Spleen (tissue), 11 donors: ENCODE measurements around the gene DLG1. TPM values are rescaled to one million over a fixed set of nuclear protein-coding genes. Genes with fewer than 3 reads are reported as not detected.

Experiments used
- DNase-seq: peaks from one replicate; pipeline ENCODE4 v3.0.0-alpha.2; 2020
- H3K27ac ChIP-seq, 8 donors: fragments of 200-600 bp; sonication (generic) in 7 of 8; 1 replicate in 4 of 8; 2 replicates in 4 of 8; pipeline versions ENCODE4 v1.5.0 to v1.8.0; 2016 to 2021; ENCODE audit warnings: inconsistent platforms in 4 of 8, mild to moderate bottlenecking in 4 of 8, moderate library complexity in 1 of 8
- H3K27me3 ChIP-seq, 7 donors: fragments of 200-600 bp; sonication (generic) in 6 of 7; replicated peaks in 1 of 7; 1 replicate in 4 of 7; 2 replicates in 3 of 7; pipeline versions ENCODE4 v1.5.0 to v1.8.0; 2016 to 2021; ENCODE audit warnings: inconsistent platforms in 3 of 7, mild to moderate bottlenecking in 1 of 7
- H3K36me3 ChIP-seq, 6 donors: fragments of 200-600 bp; sonication (generic) in 5 of 6; 1 replicate in 4 of 6; 2 replicates in 2 of 6; pipeline versions ENCODE4 v1.5.0 to v1.8.0; 2016 to 2021; ENCODE audit warnings: inconsistent platforms in 2 of 6
- H3K4me1 ChIP-seq, 6 donors: fragments of 200-600 bp; sonication (generic) in 5 of 6; 1 replicate in 3 of 6; 2 replicates in 3 of 6; pipeline versions ENCODE4 v1.5.0 to v1.8.0; 2016 to 2021; ENCODE audit warnings: inconsistent platforms in 3 of 6
- H3K4me3 ChIP-seq, 8 donors: fragments of 200-600 bp; sonication (generic) in 7 of 8; 1 replicate in 4 of 8; 2 replicates in 4 of 8; pipeline versions ENCODE4 v1.5.0 to v1.8.0; 2016 to 2021; ENCODE audit warnings: inconsistent platforms in 4 of 8, mild to moderate bottlenecking in 4 of 8, moderate library complexity in 2 of 8
- H3K9me3 ChIP-seq, 8 donors: fragments of 200-600 bp; sonication (generic) in 7 of 8; 1 replicate in 4 of 8; 2 replicates in 4 of 8; pipeline versions ENCODE4 v1.5.0 to v1.8.0; 2016 to 2021; ENCODE audit warnings: inconsistent platforms in 4 of 8
- CTCF ChIP-seq, 11 experiments: fragments of 200-600 bp in 7 of 11; fragments of 450-650 bp in 4 of 11; sonication (generic) in 4 of 11; IDR thresholded peaks in 8 of 11; conservative IDR thresholded peaks in 3 of 11; 1 replicate in 7 of 11; 2 replicates in 4 of 11; pipeline versions ENCODE4 v1.4.0 to v1.8.0; 2016 to 2021; ENCODE audit warnings: antibody characterized with exemption in 11 of 11, inconsistent platforms in 4 of 11, mild to moderate bottlenecking in 1 of 11
- POLR2A ChIP-seq, 3 donors: fragments of 450-650 bp; IDR thresholded peaks; one replicate each; pipeline ENCODE4 v1.5.1; 2017; ENCODE audit warnings: antibody characterized with exemption in 3 of 3, mild to moderate bottlenecking in 1 of 3
- POLR2AphosphoS5 ChIP-seq, 3 donors: sonication (generic); formaldehyde crosslinking; IDR thresholded peaks; one replicate each; pipeline ENCODE4 v1.5.1; 2017; ENCODE audit warnings: antibody characterized with exemption in 3 of 3
- WGBS, 5 donors: extraction: QIAGEN DNeasy Blood & Tissue Kit in 3 of 5; methylation state at CpG; one replicate each; pipeline versions ENCODE4 v1.1.5 to v1.1.7; 2013 to 2018; 5-methylcytosine and 5-hydroxymethylcytosine counted together
- intact Hi-C: fragments of 100-400 bp; cut with DNase I; formaldehyde crosslinking; loops from one replicate; pipeline ENCODE4 v1.15.0; 2023; ENCODE audit warnings: low total_unique reads
- polyA plus RNA-seq, 3 donors: library from polyadenylated mRNA; stranded (reverse); fragments of 200-250 nt; gene quantifications; one replicate each; pipeline ENCODE4 v1.2.1, GENCODE V29; 2013
- total RNA-seq, 7 donors: library from RNA; depleted of rRNA in 3 of 7; stranded (reverse); fragments of >200 nt in 3 of 7; fragmentation: NEBNext Ultra II Directional in 4 of 7; extraction: Animal tissue kit (Norgen Biotek cat#: 25700) in 4 of 7; gene quantifications; one replicate each; pipeline versions ENCODE4 v1.1.0 to v1.2.1, GENCODE V29; 2016 to 2021
- donor health status: healthy with polysubstance abuse.
- donor health status: DM: no; HTN: no; CAD: no; lungs with moderate emphysema.
- donor health status: DM: no; HTN: no; CAD: no.
- donor health status: Bipolar disorder and iron deficiency.
- donor health status: healthy.
- donor health status: DM: no; HTN: no; CAD: no.
- donor health status: DM: yes; HTN: yes; CAD: no.

The DLG1 gene
- total and polyA plus RNA-seq, 10 donors, result 11.0 to 92.3 (median 59.1) TPM

DNA sequence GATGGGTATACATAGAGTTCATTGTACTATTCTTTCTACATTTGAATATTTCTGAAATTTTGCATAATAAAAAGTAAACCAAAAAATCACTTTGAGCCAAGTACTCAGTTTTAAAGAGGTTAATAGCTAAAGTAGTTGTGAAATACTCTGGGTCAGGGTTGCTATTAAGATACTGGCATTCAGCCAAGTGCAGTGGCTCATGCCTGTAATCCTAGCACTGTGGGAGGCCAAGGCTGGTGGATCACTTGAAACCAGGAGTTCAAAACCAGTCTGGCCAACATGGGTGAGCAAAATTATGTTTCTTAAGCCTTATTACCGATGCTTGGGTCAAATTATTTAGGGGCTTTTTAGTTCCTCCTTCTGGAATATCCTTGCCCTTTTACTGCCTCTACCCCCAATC, 146.8 kb downstream of the DLG1 start:
- peaks cover 0 to 29% (median 3%) of the 10 kb centered on the region in 6 donors for H3K4me1 ChIP-seq
- intact Hi-C loops, result no loop called here
- H3K27ac ChIP-seq, result no peak overlapping the region
- TF ChIP-seq POLR2A (IDR thresholded peaks at IDR 0.05), result no peak
- TF ChIP-seq POLR2AphosphoS5 (IDR thresholded peaks at IDR 0.05), result peak in 1 of 3 donors; percentile 52
- H3K36me3 ChIP-seq, result peaks cover 0 to 24% (median 0%) of the 10 kb centered on the region in 6 donors
- H3K4me3 ChIP-seq, result no peak overlapping the region
- no peak for DNase-seq
- H3K9me3 ChIP-seq, result peaks cover 8 to 29% (median 26%) of the 10 kb centered on the region in 8 donors
- WGBS, 5 donors, result 44 to 92% (median 71%) methylated on average over 1 of the region's 1 CpG
- no peaks in the 10 kb centered on the region for H3K27me3 ChIP-seq

GRCh38 chr3:197149528-197149927, 148.9 kb downstream of the DLG1 start:
- intact Hi-C loops, result no loop called here
- peaks cover 0 to 8% (median 5%) of the 10 kb centered on the region in 8 donors for H3K9me3 ChIP-seq
- peak overlapping the region in 7 of 8 donors; percentile 4 to 75 (median 34) for H3K27ac ChIP-seq
- DNase-seq, result no peak
- H3K27me3 ChIP-seq, result no peaks in the 10 kb centered on the region
- H3K4me3 ChIP-seq, result peak overlapping the region in 1 of 8 donors; percentile 12
- peaks cover 0 to 46% (median 5%) of the 10 kb centered on the region in 6 donors for H3K4me1 ChIP-seq
- H3K36me3 ChIP-seq, result peaks cover 0 to 4% (median 0%) of the 10 kb centered on the region in 6 donors
- 42 to 63% (median 57%) methylated on average over 3 of the region's 3 CpGs for WGBS, 5 donors
- TF ChIP-seq POLR2A (IDR thresholded peaks at IDR 0.05) (no peak), POLR2AphosphoS5 (IDR thresholded peaks at IDR 0.05) (no peak), CTCF (IDR thresholded peaks at IDR 0.05 in 8 of 11, conservative IDR thresholded peaks at IDR 0.05 in 3 of 11) (no peak)

DNA sequence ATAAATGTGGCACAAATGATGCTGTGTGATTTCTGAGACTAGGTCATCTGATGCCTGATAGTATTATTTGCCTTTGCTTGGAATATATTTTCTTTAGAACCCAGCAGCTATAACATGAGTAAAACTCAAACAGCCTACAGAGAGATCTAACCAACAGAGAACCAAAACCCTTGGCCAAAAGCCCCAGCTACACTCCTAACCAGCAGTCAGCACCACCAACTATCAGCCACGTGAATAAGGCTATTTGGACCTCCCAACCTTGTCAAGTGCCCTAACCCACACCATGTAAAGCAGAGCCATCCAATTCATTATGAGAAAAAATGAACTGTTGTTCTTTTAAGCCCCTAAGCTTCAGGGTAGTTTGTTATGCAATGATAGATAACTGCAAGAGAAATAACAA, 154.2 kb downstream of the DLG1 start:
- H3K27me3 ChIP-seq, result no peaks in the 10 kb centered on the region
- no peak for TF ChIP-seq POLR2AphosphoS5 (IDR thresholded peaks at IDR 0.05)
- no peak for TF ChIP-seq POLR2A (IDR thresholded peaks at IDR 0.05)
- peaks cover 0 to 30% (median 6%) of the 10 kb centered on the region in 6 donors for H3K36me3 ChIP-seq
- peaks cover 0 to 28% (median 0%) of the 10 kb centered on the region in 6 donors for H3K4me1 ChIP-seq
- WGBS, 5 donors, result 75 to 93% (median 84%) methylated on average over 1 of the region's 1 CpG
- H3K9me3 ChIP-seq, result no peaks in the 10 kb centered on the region
- no peak for DNase-seq
- no peak overlapping the region for H3K4me3 ChIP-seq
- peak overlapping the region in 1 of 8 donors; percentile 7 for H3K27ac ChIP-seq
- intact Hi-C loops, result no loop called here

DNA sequence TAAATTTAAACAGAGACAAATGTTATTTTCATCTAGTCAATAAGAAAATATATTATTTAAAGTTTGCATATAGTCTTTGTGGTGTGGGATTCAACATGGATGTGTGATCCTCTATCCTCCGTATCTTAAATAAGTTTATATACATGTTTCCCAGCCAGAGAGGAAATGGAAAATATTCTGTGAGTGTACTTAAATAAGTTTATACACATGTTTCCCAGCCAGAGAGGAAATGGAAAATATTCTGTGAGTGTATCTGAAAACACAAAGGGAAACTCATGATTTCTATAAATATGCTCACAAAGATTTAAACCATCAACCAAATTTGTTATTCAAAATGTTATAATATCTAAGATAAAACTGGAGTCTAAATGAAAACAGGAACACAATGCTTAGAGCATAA, 158.8 kb downstream of the DLG1 start:
- DNase-seq, result no peak
- peaks cover 0 to 16% (median 14%) of the 10 kb centered on the region in 8 donors for H3K9me3 ChIP-seq
- intact Hi-C loops, result no loop called here
- peaks cover 9 to 75% (median 47%) of the 10 kb centered on the region in 6 donors for H3K36me3 ChIP-seq
- no peak overlapping the region for H3K27ac ChIP-seq
- TF ChIP-seq POLR2AphosphoS5 (IDR thresholded peaks at IDR 0.05) (no peak), POLR2A (IDR thresholded peaks at IDR 0.05) (no peak), CTCF (IDR thresholded peaks at IDR 0.05 in 8 of 11, conservative IDR thresholded peaks at IDR 0.05 in 3 of 11) (no peak)
- no peaks in the 10 kb centered on the region for H3K27me3 ChIP-seq
- 41 to 80% (median 65%) methylated on average over 1 of the region's 1 CpG for WGBS, 5 donors
- H3K4me3 ChIP-seq, result no peak overlapping the region
- H3K4me1 ChIP-seq, result peaks cover 0 to 25% (median 0%) of the 10 kb centered on the region in 6 donors

- DNase-seq, result peak; percentile 74
- WGBS, 5 donors, result 62 to 83% (median 74%) methylated on average over 5 of the region's 5 CpGs
These were observed 160.7 kb downstream of the DLG1 start for GRCh38 chr3:197137751-197138150.

More at GRCh38 chr3:197137751-197138150, 160.7 kb downstream of the DLG1 start:
- Histone ChIP-seq H3K36me3 (peaks cover 9 to 90% (median 52%) of the 10 kb centered on the region in 6 donors), H3K4me3 (no peak overlapping the region), H3K4me1 (peaks cover 0 to 25% (median 0%) of the 10 kb centered on the region in 6 donors), H3K9me3 (peaks cover 0 to 18% (median 14%) of the 10 kb centered on the region in 8 donors), H3K27ac (peak overlapping the region in 2 of 8 donors; percentile 43 to 44), H3K27me3 (no peaks in the 10 kb centered on the region)
- TF ChIP-seq POLR2A (IDR thresholded peaks at IDR 0.05) (no peak), CTCF (IDR thresholded peaks at IDR 0.05 in 8 of 11, conservative IDR thresholded peaks at IDR 0.05 in 3 of 11) (no peak), POLR2AphosphoS5 (IDR thresholded peaks at IDR 0.05) (no peak)
- intact Hi-C loops, result no loop called here
